Measurements from ENCODE around the gene PHF21A. TPM values are rescaled to one million over a fixed set of nuclear protein-coding genes. Genes with fewer than 3 reads are reported as not detected.

PHF21A gene
- polyA plus RNA-seq, 1 donor (not counting 4 experiments of a cell fraction or from before 2014, with no cell fraction given): 16.1 TPM

DNA sequence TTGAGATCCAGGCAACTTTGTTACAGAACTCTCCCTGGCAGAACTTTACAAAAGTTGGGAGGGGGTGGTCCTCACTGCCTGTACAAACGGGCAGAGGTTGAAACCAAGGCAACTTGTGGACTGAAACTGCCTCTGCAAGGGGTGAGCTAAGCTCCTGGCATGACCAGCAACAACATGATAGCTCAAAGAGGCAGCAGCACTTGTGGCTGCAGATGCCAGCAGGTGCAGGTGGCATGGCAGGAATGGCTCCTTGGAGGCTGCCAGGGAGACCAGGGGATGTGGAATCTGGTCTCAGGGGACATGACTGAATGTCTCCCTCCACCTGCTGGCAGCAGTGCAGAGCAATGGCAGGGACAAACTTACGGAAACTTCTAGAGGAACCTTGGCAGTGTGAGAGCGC lies 38.8 kb upstream of the PHF21A start:
- Histone ChIP-seq H3K9me3 (ENCODE audit: control insufficient read depth, low read depth, low read length) (no peaks in the 10 kb centered on the region), H3K36me3 (ENCODE audit: control insufficient read depth in 2 of 2, extremely low read depth in 1 of 2, insufficient read depth in 2 of 2, low read length in 2 of 2) (no peaks in the 10 kb centered on the region), H3K79me2 (ENCODE audit: control insufficient read depth, insufficient read depth, low read length) (no peaks in the 10 kb centered on the region), H3K4me2 (ENCODE audit: control insufficient read depth, extremely low read depth, insufficient read depth, low read depth, low read length) (peak overlapping the region; percentile 81), H4K20me1 (ENCODE audit: control insufficient read depth, extremely low read depth, insufficient read depth, low read length) (no peaks in the 10 kb centered on the region), H3K9ac (ENCODE audit: control insufficient read depth, extremely low read depth, insufficient read depth, low read length) (peak overlapping the region; percentile 48), H3K9me1 (ENCODE audit: control insufficient read depth, extremely low read depth, insufficient read depth, low read length) (no peaks in the 10 kb centered on the region), H3K4me3 (ENCODE audit: control insufficient read depth in 2 of 3, extremely low read depth in 1 of 3, insufficient read depth in 2 of 3, low read depth in 1 of 3, low read length in 3 of 3) (peak overlapping the region in 1 of 3 experiments; percentile 36), H3K27me3 (ENCODE audit: control insufficient read depth, extremely low read depth, insufficient read depth, low read length) (no peaks in the 10 kb centered on the region), H3K27ac (ENCODE audit: control insufficient read depth, insufficient read depth, low read length) (peak overlapping the region; percentile 55), H2AFZ (ENCODE audit: control insufficient read depth, low read length) (peak overlapping the region; percentile 41), H3K4me1 (ENCODE audit: control insufficient read depth, extremely low read depth, insufficient read depth, low read length) (peaks cover 25% of the 10 kb centered on the region)
- FAIRE-seq: no peak
- TF ChIP-seq EZH2 (IDR thresholded peaks at IDR 0.05; ENCODE audit: low read length): no peak
- TF ChIP-seq, protein P1, sequence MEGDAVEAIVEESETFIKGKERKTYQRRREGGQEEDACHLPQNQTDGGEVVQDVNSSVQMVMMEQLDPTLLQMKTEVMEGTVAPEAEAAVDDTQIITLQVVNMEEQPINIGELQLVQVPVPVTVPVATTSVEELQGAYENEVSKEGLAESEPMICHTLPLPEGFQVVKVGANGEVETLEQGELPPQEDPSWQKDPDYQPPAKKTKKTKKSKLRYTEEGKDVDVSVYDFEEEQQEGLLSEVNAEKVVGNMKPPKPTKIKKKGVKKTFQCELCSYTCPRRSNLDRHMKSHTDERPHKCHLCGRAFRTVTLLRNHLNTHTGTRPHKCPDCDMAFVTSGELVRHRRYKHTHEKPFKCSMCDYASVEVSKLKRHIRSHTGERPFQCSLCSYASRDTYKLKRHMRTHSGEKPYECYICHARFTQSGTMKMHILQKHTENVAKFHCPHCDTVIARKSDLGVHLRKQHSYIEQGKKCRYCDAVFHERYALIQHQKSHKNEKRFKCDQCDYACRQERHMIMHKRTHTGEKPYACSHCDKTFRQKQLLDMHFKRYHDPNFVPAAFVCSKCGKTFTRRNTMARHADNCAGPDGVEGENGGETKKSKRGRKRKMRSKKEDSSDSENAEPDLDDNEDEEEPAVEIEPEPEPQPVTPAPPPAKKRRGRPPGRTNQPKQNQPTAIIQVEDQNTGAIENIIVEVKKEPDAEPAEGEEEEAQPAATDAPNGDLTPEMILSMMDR (optimal IDR thresholded peaks at IDR 0.05 in 1 of 3, IDR thresholded peaks at IDR 0.05 in 1 of 3, conservative IDR thresholded peaks at IDR 0.05 in 1 of 3; ENCODE audit: extremely low read depth in 1 of 3, insufficient read depth in 2 of 3, low read length in 3 of 3): peak; percentile 2 to 45 (median 6)
- dilution Hi-C loops (cut with MboI; ENCODE audit: extremely low pct_ligation_motif_present, low sequenced_read_pairs): no loop called here
- peak; percentile 56 for DNase-seq (ENCODE audit: low read depth, low spot score)

DNA sequence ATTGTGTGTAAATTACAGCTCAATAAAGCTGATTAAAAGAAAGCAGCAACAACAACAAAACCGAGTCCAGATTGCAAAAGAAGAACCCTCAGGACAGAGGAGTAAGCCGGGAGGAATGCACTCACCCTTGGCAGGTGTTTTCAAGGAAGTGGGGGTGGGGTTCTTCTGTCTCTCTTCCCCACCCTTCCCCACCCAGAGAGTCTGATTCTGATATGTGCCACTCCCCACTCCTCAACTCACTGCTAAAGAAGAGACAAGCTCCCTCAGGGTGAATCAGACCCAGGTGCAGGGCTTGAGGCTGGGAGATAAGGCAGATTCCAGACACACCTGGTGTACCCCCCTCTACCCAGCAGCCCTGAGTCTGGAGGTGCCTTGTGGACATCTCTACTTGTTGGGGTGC lies 38.4 kb upstream of the PHF21A start:
- no peaks in the 10 kb centered on the region for H3K27me3 ChIP-seq (ENCODE audit: control insufficient read depth, extremely low read depth, insufficient read depth, low read length)
- FAIRE-seq: peak; percentile 87
- dilution Hi-C loops (cut with MboI; ENCODE audit: extremely low pct_ligation_motif_present, low sequenced_read_pairs): no loop called here
- no peaks in the 10 kb centered on the region for H4K20me1 ChIP-seq (ENCODE audit: control insufficient read depth, extremely low read depth, insufficient read depth, low read length)
- DNase-seq (ENCODE audit: low read depth, low spot score): peak; percentile 97
- H2AFZ ChIP-seq (ENCODE audit: control insufficient read depth, low read length): peak overlapping the region; percentile 41
- peak overlapping the region; percentile 81 for H3K4me2 ChIP-seq (ENCODE audit: control insufficient read depth, extremely low read depth, insufficient read depth, low read depth, low read length)
- H3K27ac ChIP-seq (ENCODE audit: control insufficient read depth, insufficient read depth, low read length): peak overlapping the region; percentile 66
- H3K4me3 ChIP-seq (ENCODE audit: control insufficient read depth in 2 of 3, extremely low read depth in 1 of 3, insufficient read depth in 2 of 3, low read depth in 1 of 3, low read length in 3 of 3): peak overlapping the region in 2 of 3 experiments; percentile 23 to 41
- H3K9ac ChIP-seq (ENCODE audit: control insufficient read depth, extremely low read depth, insufficient read depth, low read length): peak overlapping the region; percentile 48
- no peaks in the 10 kb centered on the region for H3K79me2 ChIP-seq (ENCODE audit: control insufficient read depth, insufficient read depth, low read length)
- TF ChIP-seq, protein P1 (optimal IDR thresholded peaks at IDR 0.05 in 1 of 3, IDR thresholded peaks at IDR 0.05 in 1 of 3, conservative IDR thresholded peaks at IDR 0.05 in 1 of 3; ENCODE audit: extremely low read depth in 1 of 3, insufficient read depth in 2 of 3, low read length in 3 of 3): no peak
- TF ChIP-seq EZH2 (IDR thresholded peaks at IDR 0.05; ENCODE audit: low read length): no peak
- H3K9me1 ChIP-seq (ENCODE audit: control insufficient read depth, extremely low read depth, insufficient read depth, low read length): no peaks in the 10 kb centered on the region
- H3K36me3 ChIP-seq (ENCODE audit: control insufficient read depth in 2 of 2, extremely low read depth in 1 of 2, insufficient read depth in 2 of 2, low read length in 2 of 2): no peaks in the 10 kb centered on the region
- H3K9me3 ChIP-seq (ENCODE audit: control insufficient read depth, low read depth, low read length): no peaks in the 10 kb centered on the region
- peaks cover 25% of the 10 kb centered on the region for H3K4me1 ChIP-seq (ENCODE audit: control insufficient read depth, extremely low read depth, insufficient read depth, low read length)

All from keratinocyte (primary cell).